IPS-20b (cell line): ENCODE measurements around the gene CBR1.

Experiments
- H3K27ac ChIP-seq: one replicate; pipeline ENCODE4 v1.5.1; 2013; ENCODE audit warnings: low read length
- H3K27me3 ChIP-seq: 2 replicates; pipeline ENCODE4 v1.6.1; 2013; ENCODE audit warnings: mild to moderate bottlenecking, low read length, inconsistent platforms; ENCODE audit not compliant: insufficient read depth
- H3K36me3 ChIP-seq: 2 replicates; pipeline ENCODE4 v1.6.1; 2013; ENCODE audit warnings: low read depth, mild to moderate bottlenecking, inconsistent platforms, low read length, moderate library complexity; ENCODE audit not compliant: insufficient read depth
- H3K4me1 ChIP-seq: 2 replicates; pipeline ENCODE4 v1.6.1; 2013; ENCODE audit warnings: mild to moderate bottlenecking, control low read depth, inconsistent platforms, low read length, moderate library complexity; ENCODE audit not compliant: insufficient read depth
- H3K4me3 ChIP-seq: 2 replicates; pipeline ENCODE4 v1.5.1; 2013; ENCODE audit warnings: mild to moderate bottlenecking, low read length, inconsistent platforms
- H3K9ac ChIP-seq: 2 replicates; pipeline ENCODE4 v1.6.1; 2013; ENCODE audit warnings: low read depth, mild to moderate bottlenecking, inconsistent platforms, low read length, moderate library complexity
- H3K9me3 ChIP-seq: 2 replicates; pipeline ENCODE4 v1.6.1; 2013; ENCODE audit warnings: mild to moderate bottlenecking, low read depth, low read length, inconsistent platforms; ENCODE audit not compliant: insufficient read depth

The CBR1 gene

GRCh38 chr21:36034211-36034913, 35.5 kb upstream of the CBR1 start:
- H3K27me3 ChIP-seq = no peaks in the 10 kb centered on the region
- H3K4me1 ChIP-seq = no peaks in the 10 kb centered on the region
- peaks cover 54% of the 10 kb centered on the region for H3K36me3 ChIP-seq
- H3K27ac ChIP-seq = no peak overlapping the region
- no peak overlapping the region for H3K4me3 ChIP-seq
- H3K9me3 ChIP-seq = no peaks in the 10 kb centered on the region
- no peak overlapping the region for H3K9ac ChIP-seq

- H3K4me1 ChIP-seq = no peaks in the 10 kb centered on the region
- H3K4me3 ChIP-seq = no peak overlapping the region
- H3K36me3 ChIP-seq = peaks cover 65% of the 10 kb centered on the region
- no peaks in the 10 kb centered on the region for H3K27me3 ChIP-seq
- no peak overlapping the region for H3K27ac ChIP-seq
- no peak overlapping the region for H3K9ac ChIP-seq
- H3K9me3 ChIP-seq = no peaks in the 10 kb centered on the region
These were observed 34.4 kb upstream of the CBR1 start for GRCh38 chr21:36035381-36035791.

GRCh38 chr21:36038701-36039497, 30.9 kb upstream of the CBR1 start:
- Histone ChIP-seq H3K27ac (no peak overlapping the region), H3K9ac (no peak overlapping the region), H3K4me1 (no peaks in the 10 kb centered on the region), H3K4me3 (no peak overlapping the region), H3K36me3 (peaks cover 93% of the 10 kb centered on the region), H3K9me3 (no peaks in the 10 kb centered on the region), H3K27me3 (no peaks in the 10 kb centered on the region)

- H3K9me3 ChIP-seq = no peaks in the 10 kb centered on the region
- H3K9ac ChIP-seq = no peak overlapping the region
- H3K36me3 ChIP-seq = peaks cover 93% of the 10 kb centered on the region
- no peak overlapping the region for H3K4me3 ChIP-seq
- no peaks in the 10 kb centered on the region for H3K4me1 ChIP-seq
- no peaks in the 10 kb centered on the region for H3K27me3 ChIP-seq
- no peak overlapping the region for H3K27ac ChIP-seq
These were observed 30.0 kb upstream of the CBR1 start for GRCh38 chr21:36039861-36040260.

GRCh38 chr21:36040389-36040788, 29.4 kb upstream of the CBR1 start:
- H3K36me3 ChIP-seq = peaks cover 93% of the 10 kb centered on the region
- H3K4me3 ChIP-seq = no peak overlapping the region
- no peak overlapping the region for H3K9ac ChIP-seq
- H3K27ac ChIP-seq = no peak overlapping the region
- no peaks in the 10 kb centered on the region for H3K9me3 ChIP-seq
- no peaks in the 10 kb centered on the region for H3K4me1 ChIP-seq
- no peaks in the 10 kb centered on the region for H3K27me3 ChIP-seq

GRCh38 chr21:36041910-36042309, 27.9 kb upstream of the CBR1 start:
- H3K27ac ChIP-seq = no peak overlapping the region
- no peaks in the 10 kb centered on the region for H3K4me1 ChIP-seq
- no peak overlapping the region for H3K4me3 ChIP-seq
- H3K27me3 ChIP-seq = no peaks in the 10 kb centered on the region
- no peak overlapping the region for H3K9ac ChIP-seq
- H3K9me3 ChIP-seq = no peaks in the 10 kb centered on the region
- peaks cover 93% of the 10 kb centered on the region for H3K36me3 ChIP-seq

- Histone ChIP-seq H3K9ac (no peak overlapping the region), H3K36me3 (peaks cover 91% of the 10 kb centered on the region), H3K27ac (no peak overlapping the region), H3K4me3 (no peak overlapping the region), H3K4me1 (no peaks in the 10 kb centered on the region), H3K27me3 (no peaks in the 10 kb centered on the region), H3K9me3 (no peaks in the 10 kb centered on the region)
These were observed 25.8 kb upstream of the CBR1 start for GRCh38 chr21:36044056-36044455.

- H3K4me1 ChIP-seq = no peaks in the 10 kb centered on the region
- no peak overlapping the region for H3K4me3 ChIP-seq
- no peaks in the 10 kb centered on the region for H3K27me3 ChIP-seq
- no peak overlapping the region for H3K9ac ChIP-seq
- H3K27ac ChIP-seq = no peak overlapping the region
- peaks cover 94% of the 10 kb centered on the region for H3K36me3 ChIP-seq
- H3K9me3 ChIP-seq = no peaks in the 10 kb centered on the region
These were observed 23.8 kb upstream of the CBR1 start for GRCh38 chr21:36045993-36046392.

GRCh38 chr21:36047139-36047538, 22.7 kb upstream of the CBR1 start:
- H3K9me3 ChIP-seq = no peaks in the 10 kb centered on the region
- no peaks in the 10 kb centered on the region for H3K27me3 ChIP-seq
- peaks cover 90% of the 10 kb centered on the region for H3K36me3 ChIP-seq
- no peak overlapping the region for H3K27ac ChIP-seq
- H3K9ac ChIP-seq = no peak overlapping the region
- H3K4me3 ChIP-seq = no peak overlapping the region
- no peaks in the 10 kb centered on the region for H3K4me1 ChIP-seq

- H3K27me3 ChIP-seq = no peaks in the 10 kb centered on the region
- no peaks in the 10 kb centered on the region for H3K4me1 ChIP-seq
- no peak overlapping the region for H3K4me3 ChIP-seq
- no peak overlapping the region for H3K9ac ChIP-seq
- no peaks in the 10 kb centered on the region for H3K9me3 ChIP-seq
- H3K36me3 ChIP-seq = peaks cover 89% of the 10 kb centered on the region
- no peak overlapping the region for H3K27ac ChIP-seq
These were observed 21.5 kb upstream of the CBR1 start for GRCh38 chr21:36048357-36048756.

- no peaks in the 10 kb centered on the region for H3K27me3 ChIP-seq
These were observed 16.7 kb upstream of the CBR1 start for GRCh38 chr21:36052860-36053714.

More at GRCh38 chr21:36052860-36053714, 16.7 kb upstream of the CBR1 start:
- Histone ChIP-seq H3K9ac (no peak overlapping the region), H3K4me1 (no peaks in the 10 kb centered on the region), H3K9me3 (no peaks in the 10 kb centered on the region), H3K27ac (no peak overlapping the region), H3K36me3 (peaks cover 93% of the 10 kb centered on the region), H3K4me3 (no peak overlapping the region)
